ENCODE measurements around the gene PDZK1IP1. TPM values are rescaled to one million over a fixed set of nuclear protein-coding genes. Genes with fewer than 3 reads are reported as not detected.

The PDZK1IP1 gene
- total and polyA plus RNA-seq, 2 of the 13 experiments (the other 11 are each of a cell fraction or from before 2014, with no cell fraction given), result 0.24 to 1.6 TPM

DNA sequence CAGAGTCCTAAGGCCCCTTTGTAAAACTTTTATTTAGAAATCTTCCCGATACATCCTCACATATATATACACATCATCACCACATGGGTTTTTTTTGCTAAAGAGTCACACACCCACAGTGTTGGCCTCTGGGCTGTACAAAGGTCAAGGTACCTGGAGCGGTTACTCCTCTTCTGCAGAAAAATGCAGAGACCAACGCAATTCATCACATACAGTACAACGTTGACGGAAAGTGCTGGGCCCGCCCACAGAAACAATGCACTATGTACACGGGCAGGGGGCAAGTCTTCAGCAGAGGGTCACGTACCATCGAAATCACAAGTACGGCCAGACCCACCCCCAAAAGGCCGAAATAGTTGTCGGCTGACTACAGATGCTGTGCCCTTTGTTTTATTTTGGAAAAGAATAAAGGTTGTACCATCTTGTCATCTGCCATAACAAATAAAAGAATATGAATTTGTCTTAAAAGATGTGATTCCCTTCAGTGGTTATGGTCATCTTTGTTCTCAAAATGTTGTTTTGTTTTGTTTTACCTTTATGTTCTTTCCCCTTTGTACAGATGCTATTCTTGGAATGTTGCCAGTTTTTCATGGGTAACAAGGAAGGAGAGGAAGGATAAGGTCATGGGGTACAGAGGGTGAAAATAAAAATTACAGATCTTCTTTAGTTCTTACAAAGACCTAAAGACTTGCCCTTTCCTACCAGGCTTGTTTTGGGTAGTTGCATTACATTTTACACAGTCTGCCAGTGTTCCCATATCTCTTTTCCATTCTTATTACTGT is 26.6 kb upstream of the PDZK1IP1 start (continued):
- TF ChIP-seq, protein P1, sequence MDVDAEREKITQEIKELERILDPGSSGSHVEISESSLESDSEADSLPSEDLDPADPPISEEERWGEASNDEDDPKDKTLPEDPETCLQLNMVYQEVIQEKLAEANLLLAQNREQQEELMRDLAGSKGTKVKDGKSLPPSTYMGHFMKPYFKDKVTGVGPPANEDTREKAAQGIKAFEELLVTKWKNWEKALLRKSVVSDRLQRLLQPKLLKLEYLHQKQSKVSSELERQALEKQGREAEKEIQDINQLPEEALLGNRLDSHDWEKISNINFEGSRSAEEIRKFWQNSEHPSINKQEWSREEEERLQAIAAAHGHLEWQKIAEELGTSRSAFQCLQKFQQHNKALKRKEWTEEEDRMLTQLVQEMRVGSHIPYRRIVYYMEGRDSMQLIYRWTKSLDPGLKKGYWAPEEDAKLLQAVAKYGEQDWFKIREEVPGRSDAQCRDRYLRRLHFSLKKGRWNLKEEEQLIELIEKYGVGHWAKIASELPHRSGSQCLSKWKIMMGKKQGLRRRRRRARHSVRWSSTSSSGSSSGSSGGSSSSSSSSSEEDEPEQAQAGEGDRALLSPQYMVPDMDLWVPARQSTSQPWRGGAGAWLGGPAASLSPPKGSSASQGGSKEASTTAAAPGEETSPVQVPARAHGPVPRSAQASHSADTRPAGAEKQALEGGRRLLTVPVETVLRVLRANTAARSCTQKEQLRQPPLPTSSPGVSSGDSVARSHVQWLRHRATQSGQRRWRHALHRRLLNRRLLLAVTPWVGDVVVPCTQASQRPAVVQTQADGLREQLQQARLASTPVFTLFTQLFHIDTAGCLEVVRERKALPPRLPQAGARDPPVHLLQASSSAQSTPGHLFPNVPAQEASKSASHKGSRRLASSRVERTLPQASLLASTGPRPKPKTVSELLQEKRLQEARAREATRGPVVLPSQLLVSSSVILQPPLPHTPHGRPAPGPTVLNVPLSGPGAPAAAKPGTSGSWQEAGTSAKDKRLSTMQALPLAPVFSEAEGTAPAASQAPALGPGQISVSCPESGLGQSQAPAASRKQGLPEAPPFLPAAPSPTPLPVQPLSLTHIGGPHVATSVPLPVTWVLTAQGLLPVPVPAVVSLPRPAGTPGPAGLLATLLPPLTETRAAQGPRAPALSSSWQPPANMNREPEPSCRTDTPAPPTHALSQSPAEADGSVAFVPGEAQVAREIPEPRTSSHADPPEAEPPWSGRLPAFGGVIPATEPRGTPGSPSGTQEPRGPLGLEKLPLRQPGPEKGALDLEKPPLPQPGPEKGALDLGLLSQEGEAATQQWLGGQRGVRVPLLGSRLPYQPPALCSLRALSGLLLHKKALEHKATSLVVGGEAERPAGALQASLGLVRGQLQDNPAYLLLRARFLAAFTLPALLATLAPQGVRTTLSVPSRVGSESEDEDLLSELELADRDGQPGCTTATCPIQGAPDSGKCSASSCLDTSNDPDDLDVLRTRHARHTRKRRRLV (CRISPR knock-in tag; IDR thresholded peaks at IDR 0.05), result no peak
- TF ChIP-seq MZF1 (CRISPR knock-in tag; IDR thresholded peaks at IDR 0.05; ENCODE audit: borderline replicate concordance), result no peak
- TF ChIP-seq NONO (IDR thresholded peaks at IDR 0.05), result no peak
- TF ChIP-seq NONO (CRISPR knock-in tag; conservative IDR thresholded peaks at IDR 0.05), result 0 out of 2 replicates have a peak, but pooled peaks have one; percentile 27
- no peak for TF ChIP-seq GLI4 (CRISPR knock-in tag; IDR thresholded peaks at IDR 0.05; ENCODE audit: borderline replicate concordance)
- TF ChIP-seq, protein P2, sequence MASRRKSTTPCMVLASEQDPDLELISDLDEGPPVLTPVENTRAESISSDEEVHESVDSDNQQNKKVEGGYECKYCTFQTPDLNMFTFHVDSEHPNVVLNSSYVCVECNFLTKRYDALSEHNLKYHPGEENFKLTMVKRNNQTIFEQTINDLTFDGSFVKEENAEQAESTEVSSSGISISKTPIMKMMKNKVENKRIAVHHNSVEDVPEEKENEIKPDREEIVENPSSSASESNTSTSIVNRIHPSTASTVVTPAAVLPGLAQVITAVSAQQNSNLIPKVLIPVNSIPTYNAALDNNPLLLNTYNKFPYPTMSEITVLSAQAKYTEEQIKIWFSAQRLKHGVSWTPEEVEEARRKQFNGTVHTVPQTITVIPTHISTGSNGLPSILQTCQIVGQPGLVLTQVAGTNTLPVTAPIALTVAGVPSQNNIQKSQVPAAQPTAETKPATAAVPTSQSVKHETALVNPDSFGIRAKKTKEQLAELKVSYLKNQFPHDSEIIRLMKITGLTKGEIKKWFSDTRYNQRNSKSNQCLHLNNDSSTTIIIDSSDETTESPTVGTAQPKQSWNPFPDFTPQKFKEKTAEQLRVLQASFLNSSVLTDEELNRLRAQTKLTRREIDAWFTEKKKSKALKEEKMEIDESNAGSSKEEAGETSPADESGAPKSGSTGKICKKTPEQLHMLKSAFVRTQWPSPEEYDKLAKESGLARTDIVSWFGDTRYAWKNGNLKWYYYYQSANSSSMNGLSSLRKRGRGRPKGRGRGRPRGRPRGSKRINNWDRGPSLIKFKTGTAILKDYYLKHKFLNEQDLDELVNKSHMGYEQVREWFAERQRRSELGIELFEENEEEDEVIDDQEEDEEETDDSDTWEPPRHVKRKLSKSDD (CRISPR knock-in tag; IDR thresholded peaks at IDR 0.05; ENCODE audit: low read depth), result no peak
- TF ChIP-seq, protein P3, sequence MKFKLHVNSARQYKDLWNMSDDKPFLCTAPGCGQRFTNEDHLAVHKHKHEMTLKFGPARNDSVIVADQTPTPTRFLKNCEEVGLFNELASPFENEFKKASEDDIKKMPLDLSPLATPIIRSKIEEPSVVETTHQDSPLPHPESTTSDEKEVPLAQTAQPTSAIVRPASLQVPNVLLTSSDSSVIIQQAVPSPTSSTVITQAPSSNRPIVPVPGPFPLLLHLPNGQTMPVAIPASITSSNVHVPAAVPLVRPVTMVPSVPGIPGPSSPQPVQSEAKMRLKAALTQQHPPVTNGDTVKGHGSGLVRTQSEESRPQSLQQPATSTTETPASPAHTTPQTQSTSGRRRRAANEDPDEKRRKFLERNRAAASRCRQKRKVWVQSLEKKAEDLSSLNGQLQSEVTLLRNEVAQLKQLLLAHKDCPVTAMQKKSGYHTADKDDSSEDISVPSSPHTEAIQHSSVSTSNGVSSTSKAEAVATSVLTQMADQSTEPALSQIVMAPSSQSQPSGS (CRISPR knock-in tag; IDR thresholded peaks at IDR 0.05), result peak; percentile 17; the same call in 1 of the 2 replicates
- peak; percentile 63; the same call in 1 of the 2 replicates for TF ChIP-seq HOXA3 (CRISPR knock-in tag; IDR thresholded peaks at IDR 0.05)
- TF ChIP-seq IRF2 (CRISPR knock-in tag; IDR thresholded peaks at IDR 0.05), result 0 out of 2 replicates have a peak, but pooled peaks have one; percentile 48
- TF ChIP-seq HNF4G (IDR thresholded peaks at IDR 0.05; ENCODE audit: borderline replicate concordance, low read depth, low read length), result peak; percentile 75
- no peak; the same call in 1 of the 2 replicates for TF ChIP-seq HNF4G (CRISPR knock-in tag; IDR thresholded peaks at IDR 0.05; ENCODE audit: borderline replicate concordance, low read depth)
- TF ChIP-seq, protein P4, sequence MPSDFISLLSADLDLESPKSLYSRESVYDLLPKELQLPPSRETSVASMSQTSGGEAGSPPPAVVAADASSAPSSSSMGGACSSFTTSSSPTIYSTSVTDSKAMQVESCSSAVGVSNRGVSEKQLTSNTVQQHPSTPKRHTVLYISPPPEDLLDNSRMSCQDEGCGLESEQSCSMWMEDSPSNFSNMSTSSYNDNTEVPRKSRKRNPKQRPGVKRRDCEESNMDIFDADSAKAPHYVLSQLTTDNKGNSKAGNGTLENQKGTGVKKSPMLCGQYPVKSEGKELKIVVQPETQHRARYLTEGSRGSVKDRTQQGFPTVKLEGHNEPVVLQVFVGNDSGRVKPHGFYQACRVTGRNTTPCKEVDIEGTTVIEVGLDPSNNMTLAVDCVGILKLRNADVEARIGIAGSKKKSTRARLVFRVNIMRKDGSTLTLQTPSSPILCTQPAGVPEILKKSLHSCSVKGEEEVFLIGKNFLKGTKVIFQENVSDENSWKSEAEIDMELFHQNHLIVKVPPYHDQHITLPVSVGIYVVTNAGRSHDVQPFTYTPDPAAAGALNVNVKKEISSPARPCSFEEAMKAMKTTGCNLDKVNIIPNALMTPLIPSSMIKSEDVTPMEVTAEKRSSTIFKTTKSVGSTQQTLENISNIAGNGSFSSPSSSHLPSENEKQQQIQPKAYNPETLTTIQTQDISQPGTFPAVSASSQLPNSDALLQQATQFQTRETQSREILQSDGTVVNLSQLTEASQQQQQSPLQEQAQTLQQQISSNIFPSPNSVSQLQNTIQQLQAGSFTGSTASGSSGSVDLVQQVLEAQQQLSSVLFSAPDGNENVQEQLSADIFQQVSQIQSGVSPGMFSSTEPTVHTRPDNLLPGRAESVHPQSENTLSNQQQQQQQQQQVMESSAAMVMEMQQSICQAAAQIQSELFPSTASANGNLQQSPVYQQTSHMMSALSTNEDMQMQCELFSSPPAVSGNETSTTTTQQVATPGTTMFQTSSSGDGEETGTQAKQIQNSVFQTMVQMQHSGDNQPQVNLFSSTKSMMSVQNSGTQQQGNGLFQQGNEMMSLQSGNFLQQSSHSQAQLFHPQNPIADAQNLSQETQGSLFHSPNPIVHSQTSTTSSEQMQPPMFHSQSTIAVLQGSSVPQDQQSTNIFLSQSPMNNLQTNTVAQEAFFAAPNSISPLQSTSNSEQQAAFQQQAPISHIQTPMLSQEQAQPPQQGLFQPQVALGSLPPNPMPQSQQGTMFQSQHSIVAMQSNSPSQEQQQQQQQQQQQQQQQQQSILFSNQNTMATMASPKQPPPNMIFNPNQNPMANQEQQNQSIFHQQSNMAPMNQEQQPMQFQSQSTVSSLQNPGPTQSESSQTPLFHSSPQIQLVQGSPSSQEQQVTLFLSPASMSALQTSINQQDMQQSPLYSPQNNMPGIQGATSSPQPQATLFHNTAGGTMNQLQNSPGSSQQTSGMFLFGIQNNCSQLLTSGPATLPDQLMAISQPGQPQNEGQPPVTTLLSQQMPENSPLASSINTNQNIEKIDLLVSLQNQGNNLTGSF (CRISPR knock-in tag; IDR thresholded peaks at IDR 0.05), result no peak

Measured in HepG2 (cell line).